ENCODE results near the gene NXPH2. TPM values are rescaled to one million over a fixed set of nuclear protein-coding genes. Genes with fewer than 3 reads are reported as not detected.
"Not testable (repeated sequence)": the region's sequence is repeated elsewhere in the genome, so short reads cannot be mapped to it uniquely, and the experiment has no call there.

NXPH2 gene
- polyA plus RNA-seq, 4 donors: 4.2 to 5.4 (median 4.7) TPM

DNA sequence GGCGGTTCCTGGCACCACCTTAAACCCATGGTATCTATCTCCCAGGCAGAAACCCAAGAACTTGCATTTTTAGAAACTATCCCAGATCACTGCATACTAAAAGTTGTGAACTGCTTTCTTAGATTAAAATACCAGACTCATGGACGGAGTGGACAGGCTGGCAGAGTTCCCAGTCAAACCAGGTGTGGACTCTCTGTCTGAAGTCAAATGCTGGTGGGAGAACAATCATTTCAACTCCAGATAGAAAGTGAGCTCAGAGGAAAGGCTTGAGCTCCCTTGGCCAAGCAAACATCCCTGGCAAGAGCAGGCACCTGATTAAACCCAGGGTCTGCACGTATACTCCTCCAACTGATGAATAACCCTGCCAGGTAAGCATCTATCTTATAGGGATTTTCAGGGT lies 19.5 kb downstream of the NXPH2 start:
- no peak for DNase-seq (ENCODE audit: low read depth in 4 of 4, low spot score in 2 of 4)

DNA sequence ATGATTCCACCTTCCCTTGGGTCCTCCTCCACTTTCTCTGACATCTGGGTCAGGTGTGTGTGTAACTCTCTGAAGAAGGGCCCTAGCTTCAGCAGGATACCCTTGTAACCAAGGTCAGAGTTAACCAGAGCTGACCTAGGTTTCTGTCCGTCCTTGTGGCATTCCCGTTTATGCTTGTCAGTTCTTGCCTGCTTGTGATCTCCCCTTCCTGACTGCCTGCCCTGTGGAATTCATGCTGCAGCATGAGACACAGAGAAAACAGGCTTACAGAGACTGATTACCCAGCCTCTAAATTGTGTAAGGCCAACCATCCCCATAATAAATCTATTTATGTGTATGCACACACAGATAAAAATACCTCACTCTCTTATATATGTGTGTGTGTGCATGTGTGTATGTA lies 22.8 kb downstream of the NXPH2 start:
- DNase-seq (ENCODE audit: low read depth in 4 of 4, low spot score in 2 of 4): no peak

DNA sequence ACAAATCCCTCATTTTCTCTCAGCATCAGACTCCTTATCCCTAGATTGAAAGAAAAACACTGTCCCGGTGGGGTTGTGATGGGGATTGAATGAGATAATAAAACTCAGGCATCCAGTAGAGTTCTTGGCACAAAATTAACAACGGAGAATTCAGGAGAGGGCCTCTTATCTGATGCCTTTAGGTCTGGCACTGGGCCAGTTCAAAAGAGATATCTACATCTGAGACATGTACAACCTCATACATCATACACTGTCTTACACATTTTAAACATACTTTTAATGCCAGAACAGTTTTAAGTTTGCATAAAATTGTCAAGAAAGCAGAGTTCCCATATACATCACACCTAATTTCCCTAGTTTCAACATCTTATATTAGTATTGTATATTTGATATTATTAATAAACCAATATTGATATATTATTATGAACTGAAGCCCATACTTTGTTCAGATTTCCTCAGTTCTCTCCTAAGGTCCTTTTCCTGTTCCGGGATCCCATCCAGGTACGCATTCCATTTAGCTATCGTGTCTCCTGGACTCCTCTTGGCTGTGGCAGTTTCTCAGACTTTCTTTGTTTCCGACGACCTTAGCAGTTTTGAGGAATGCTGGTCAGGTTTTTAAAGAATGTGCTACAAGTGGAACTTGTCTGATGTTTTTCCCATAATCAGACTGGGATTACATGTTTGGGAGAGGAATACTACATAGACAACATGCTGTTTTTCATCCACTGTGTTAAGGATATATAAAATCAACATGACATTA lies 27.8 kb downstream of the NXPH2 start:
- no peak for DNase-seq (ENCODE audit: low read depth in 4 of 4, low spot score in 2 of 4)

DNA sequence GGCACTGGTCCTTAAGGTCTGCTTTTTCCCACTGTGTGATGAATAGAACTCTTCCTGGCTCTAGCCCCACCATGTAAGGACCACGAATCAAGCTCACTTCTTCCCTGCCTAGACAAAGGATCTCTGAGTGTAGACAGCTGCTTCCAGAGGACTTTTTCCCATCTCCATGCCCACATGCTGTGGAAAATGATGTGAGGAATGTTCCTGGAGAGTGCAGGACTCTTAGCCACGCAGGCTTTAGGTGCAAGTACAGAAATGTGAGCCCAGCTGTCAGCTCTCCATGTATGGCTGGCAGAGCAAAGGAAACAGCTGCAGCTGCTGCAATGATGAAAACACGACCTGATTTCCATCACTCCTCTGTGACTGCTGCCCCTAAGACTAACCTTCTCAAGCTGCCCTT lies 35.5 kb downstream of the NXPH2 start:
- no peak for DNase-seq (ENCODE audit: low read depth in 4 of 4, low spot score in 2 of 4)

DNA sequence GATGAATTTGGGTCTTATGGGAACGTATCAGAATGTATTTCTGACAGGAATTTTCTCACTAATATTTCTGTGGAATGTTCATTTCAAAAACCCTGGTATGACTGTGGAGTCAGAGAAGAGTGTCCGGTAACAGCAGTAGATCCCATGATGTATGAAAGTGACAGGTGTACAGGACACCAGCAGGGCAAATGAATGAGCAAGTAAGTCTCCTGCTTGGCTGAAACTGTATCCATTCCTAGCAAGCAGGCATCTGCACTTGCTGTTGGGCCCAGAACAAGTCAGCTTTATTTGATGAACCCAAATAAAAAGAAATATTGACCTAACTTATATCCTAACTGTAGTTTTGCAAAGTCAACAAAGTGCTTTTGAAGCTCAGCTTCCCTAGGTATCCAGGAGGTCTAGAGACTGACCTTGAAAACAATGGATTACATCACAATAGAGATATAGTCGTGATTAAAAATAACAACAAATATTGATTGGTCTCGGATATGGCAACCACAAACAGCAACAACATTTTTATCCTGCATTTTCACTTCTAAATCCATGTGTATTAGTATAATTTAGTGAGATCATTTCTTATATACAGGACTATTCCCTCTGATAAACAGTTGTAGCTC lies 37.6 kb downstream of the NXPH2 start:
- no peak for DNase-seq (ENCODE audit: low read depth in 4 of 4, low spot score in 2 of 4)

DNA sequence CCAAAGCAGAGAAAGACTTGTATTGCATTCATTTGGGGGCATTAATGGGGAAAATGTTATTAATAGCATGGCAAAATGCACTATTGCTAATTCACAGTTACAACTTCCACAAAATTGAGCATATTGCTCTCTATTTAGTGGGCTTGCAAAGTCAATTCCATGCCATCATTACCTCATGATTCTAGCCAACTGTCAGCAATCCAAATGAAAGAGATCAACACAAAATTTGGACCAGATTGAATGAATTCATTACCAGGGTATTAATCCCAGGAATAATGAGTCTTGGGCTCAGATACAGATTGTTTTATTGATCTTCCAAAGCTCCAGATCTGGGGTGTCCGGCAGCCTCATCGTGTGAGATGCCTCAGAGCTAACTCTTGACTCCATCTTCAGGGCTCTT lies 38.3 kb downstream of the NXPH2 start:
- no peak for DNase-seq (ENCODE audit: low read depth in 4 of 4, low spot score in 2 of 4)

DNA sequence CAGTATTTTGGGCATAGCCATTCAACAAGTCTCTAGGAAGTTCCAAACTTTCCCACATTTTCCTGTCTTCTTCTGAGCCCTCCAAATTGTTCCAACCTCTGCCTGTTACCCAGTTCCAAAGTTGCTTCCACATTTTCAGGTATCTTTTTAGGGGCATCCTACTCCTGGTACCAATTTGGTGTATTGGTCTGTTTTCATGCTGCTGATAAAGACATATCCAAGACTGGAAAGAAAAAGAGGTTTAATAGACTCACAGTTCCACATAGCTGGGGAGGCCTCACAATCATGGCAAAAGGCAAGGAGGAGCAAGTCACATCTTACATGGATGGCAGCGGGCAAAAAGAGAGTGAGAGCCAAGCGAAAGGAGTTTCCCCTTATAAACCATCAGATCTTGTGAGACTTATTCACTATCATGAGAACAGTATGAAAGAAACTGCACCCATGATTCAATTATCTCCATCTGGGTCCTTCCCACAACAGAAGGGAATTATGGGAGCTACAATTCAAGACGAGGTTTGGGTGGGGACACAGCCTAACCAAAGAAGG lies 43.1 kb downstream of the NXPH2 start:
- DNase-seq (ENCODE audit: low read depth in 4 of 4, low spot score in 2 of 4): not testable (repeated sequence)

DNA sequence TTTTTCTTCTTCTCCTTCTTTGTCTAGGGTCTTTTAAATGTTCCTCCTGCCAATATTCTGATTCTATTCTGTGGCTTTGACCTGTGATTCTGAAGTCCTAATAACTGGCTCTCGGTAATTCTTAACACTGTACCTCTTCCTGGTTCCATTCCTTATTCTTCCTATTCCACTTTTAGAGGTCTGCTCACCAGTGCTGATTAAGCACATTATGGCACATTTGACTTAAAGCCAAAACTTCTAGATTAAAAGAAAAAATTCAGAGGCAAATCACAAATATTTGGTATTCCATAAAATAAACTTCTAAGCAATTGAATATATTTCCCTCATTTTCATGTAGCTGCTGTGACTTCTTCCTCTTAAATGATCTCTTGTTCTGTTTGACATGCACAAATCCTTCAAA lies 47.5 kb downstream of the NXPH2 start:
- DNase-seq (ENCODE audit: low read depth in 4 of 4, low spot score in 2 of 4): no peak

DNA sequence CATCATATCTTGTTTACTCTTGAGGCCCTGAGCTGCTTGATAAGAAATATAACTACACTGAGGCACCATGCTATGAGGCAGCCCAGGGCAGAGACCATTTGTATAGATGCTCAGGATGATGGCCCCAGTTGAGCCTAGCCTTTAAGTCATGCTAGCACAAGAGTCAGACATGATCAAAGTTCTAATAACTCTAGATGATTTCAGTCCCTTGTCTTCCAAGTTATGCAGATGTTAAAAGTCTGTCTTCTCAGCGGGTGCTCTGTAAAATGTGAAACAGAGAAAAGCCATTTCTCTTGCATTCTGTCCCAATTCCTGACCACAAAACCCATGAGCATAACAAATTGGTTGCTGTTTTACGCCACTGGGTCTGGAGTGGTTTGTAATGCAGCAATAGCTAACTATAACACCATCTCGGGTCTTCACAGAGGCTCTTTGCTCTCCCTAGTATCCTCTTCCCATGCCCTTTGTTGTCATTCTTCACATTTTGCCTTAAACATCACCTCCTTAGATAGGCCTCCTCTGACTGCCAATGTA lies 49.6 kb downstream of the NXPH2 start:
- no peak for DNase-seq (ENCODE audit: low read depth in 4 of 4, low spot score in 2 of 4)

DNA sequence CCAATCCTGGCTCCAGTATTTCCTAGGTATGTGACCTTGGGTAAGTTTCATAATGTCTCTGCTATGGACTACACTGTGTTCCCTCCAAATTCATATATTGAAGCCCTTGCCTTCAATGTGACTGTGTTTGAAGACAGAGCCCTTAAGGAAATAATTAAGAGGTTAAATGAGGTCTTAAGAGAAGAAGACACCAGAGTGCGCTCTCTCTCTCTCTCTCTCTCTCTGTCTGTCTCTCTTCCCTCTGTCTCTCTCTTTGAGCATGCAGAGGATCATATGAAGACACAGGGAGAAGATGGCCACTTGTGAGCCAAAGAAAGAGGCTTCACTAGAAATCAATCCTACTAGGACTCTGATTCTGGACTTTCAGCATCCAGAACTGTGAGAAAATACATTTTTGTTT lies 52.2 kb downstream of the NXPH2 start:
- no peak for DNase-seq (ENCODE audit: low read depth in 4 of 4, low spot score in 2 of 4)

DNA sequence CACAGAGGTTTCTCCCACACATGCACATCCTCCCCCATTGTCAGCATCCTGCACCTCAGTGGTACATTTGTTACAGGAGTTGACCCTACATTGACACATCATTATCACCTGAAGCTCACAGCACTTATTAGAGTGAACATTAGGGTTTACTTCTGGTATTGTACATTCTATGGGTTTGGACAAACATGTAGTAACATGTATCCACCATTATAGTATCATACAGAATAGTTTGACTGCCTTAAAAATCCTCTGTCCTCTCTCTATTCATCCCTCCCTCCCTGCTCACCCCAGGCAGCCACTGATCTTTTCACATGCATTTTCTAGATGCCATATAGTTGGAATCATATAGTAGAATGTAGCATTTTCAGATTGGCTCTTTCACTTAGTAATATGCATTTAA lies 53.5 kb downstream of the NXPH2 start:
- DNase-seq (ENCODE audit: low read depth in 4 of 4, low spot score in 2 of 4): no peak

DNA sequence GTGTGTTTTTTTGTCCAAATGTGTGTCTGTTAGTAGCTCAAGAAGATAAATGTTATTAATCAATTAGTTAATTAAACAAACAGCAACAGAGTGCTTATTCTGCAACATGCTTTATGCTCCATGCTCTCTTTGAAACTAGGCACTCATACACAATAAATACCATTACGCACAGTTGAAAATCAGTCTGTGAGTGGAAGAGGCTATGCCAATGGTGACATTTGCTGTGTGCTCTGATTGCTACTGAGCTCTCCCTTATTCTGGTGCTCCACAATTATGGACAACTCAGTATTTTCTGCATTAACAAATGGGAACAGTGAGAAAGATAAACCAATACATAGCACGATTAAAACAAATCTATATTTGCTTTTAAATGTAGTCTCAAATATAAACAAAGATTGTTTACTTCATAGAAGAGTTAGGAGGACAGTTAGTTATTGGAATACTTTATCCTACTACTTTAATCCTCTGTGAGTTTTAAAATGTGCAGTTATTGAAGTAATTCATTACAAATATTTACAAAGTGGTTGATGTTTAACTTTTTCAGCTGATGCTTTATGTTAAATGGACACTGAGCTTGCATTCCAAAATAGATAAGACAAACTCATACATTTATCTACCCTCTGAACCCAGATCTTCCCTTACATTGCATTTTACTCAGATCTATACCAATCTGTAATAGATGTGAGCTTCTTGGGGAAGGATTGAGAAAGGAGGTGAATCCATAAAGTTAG lies 55.3 kb downstream of the NXPH2 start:
- no peak for DNase-seq (ENCODE audit: low read depth in 4 of 4, low spot score in 2 of 4)

DNA sequence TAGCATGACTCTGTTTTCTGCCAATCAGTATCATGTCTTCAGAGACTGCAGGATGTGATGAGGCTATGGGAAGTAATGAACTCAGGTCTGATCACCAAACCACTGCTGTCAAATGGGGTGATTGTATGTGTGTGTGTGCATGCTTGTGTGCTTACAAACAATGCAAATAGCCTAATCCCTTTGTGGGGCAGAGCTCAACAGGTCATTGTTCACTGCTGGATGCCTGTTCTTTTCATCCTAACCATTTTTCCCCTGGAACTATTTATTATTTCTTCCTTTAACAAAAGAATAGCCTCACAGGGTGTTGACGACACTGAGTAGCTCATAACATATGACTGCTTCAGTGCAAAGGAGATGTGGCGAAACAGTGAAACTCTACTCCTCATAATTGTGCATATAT lies 55.9 kb downstream of the NXPH2 start:
- DNase-seq (ENCODE audit: low read depth in 4 of 4, low spot score in 2 of 4): no peak

DNA sequence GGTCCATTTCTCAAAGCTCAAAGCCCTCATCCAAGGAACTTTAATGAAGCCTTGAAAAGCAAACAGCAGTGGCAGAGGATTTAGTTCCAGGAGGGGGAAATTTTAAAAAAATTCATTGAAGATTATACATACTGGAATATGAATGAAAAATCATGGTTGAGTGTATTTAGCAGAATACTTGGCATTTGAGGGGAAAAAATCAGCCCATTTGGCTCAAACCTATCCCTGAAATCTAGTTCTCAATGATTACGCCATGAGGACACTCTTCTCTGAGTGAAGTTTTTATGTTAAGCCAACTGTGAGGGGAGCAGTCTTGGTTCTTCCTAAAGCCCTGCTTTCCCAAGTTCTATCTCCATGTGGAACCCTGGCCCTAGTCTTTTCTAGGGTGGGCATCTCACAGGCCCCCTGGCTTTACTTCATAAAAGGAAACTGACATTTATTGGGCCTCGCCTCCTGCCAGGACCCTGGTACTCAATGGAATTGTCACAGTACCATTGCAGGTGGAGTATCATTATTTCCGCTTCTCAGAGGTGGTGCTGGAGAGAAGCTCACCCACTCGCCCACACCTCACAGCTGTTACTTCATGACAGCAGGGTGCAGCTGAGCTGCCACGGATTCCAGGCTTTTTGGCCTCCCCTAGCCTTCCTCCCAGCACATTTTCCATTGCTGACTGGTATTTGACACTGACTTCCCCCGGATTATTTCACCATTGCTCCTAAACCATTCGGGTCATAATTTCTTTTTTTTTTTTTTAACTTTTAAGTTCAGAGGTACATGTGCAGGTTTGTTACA lies 56.8 kb downstream of the NXPH2 start:
- DNase-seq (ENCODE audit: low read depth in 4 of 4, low spot score in 2 of 4): no peak

DNA sequence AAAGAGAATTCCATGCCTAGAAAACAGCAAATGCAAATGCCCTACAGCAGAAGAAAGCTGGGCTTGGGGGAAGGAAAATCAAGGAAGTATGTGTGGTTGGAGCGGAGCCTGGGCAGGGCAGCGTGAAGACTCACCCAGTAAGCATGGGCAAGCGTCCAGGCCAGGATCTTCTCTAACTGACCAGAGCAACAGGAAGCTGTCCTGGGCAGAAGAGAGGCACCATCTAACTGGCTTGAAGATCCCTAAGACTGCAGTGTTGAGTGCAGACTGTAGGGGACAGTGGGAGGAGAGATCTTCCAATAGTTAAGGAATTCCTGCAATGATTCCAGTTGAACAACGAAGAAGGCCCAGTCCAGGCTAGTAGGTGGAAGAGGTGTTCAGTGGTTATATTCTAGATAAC lies 57.9 kb downstream of the NXPH2 start:
- no peak for DNase-seq (ENCODE audit: low read depth in 4 of 4, low spot score in 2 of 4)

DNA sequence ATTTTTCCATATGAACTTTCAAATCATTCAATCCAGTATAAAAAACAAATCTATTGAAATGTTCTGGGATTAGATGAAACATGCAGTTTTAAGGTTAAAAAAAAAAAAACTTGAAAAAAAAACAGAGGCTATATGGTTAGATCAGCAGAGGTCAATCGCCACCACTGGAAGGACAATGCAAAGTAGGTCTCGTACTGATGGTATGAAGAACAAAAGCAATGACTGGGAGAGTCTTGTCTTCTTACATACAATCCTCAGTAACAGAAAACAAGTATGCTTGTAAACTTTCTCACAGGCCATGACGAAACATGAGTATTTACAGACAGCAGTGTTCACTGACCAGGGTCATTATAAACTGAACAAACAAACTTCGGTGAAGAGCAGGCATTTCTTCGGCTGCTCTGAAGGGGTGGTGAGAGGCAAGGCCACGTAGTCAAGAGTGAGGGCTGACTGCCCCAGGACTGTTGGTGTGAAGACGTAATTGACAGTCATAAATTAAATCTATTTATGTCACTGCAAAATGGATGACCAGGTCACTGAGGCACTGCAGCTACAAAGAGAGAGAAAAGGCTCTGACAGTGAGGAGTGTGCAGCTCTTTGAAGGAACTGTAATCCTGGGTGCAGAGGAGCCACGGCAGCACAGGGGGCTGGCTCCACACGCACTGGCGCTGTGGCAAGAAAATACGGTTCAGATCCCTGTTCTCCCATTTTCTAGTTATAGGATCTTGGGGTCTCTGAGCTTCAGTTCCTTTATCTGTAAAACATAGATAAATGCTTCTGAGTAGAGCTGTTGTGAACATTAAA lies 60.0 kb downstream of the NXPH2 start:
- no peak for DNase-seq (ENCODE audit: low read depth in 4 of 4, low spot score in 2 of 4)

DNA sequence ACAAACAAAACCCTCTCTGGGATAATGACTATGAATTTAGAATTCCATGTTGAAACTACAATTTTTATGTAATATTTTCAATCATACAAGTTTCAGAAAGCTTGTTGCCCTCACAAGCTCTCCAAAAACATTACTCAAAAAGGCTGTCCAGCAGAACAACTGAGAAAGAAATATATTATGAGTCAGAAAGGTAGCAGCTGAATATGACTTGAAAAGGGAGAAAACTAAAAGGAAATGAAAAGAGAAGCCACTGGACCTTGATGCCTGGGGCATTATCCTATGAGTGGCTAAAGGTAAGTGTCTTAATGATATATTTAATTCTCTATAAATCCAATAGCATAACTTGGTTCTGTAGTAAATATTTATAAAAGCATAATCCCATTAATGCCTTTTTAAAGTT lies 61.8 kb downstream of the NXPH2 start:
- no peak for DNase-seq (ENCODE audit: low read depth in 4 of 4, low spot score in 2 of 4)

DNA sequence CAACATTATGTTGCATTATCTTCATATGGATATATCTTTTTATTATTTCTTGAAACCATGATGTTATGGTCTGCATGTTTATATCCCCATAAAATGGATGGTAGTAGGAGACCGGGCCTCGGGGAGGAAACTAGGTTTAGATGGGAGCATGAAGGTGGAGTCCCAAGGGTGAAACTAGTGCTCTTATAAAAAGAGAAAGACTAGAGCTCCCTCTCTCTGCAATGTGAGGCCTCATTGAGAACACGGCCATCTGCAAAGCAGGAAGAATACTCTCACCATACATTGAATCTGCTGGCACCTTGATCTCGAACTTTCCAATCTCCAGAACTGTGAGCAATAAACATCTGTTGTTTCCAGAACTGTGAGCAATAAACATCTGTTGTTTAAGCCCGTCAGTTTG lies 64.0 kb downstream of the NXPH2 start:
- no peak for DNase-seq (ENCODE audit: low read depth in 4 of 4, low spot score in 2 of 4)

DNA sequence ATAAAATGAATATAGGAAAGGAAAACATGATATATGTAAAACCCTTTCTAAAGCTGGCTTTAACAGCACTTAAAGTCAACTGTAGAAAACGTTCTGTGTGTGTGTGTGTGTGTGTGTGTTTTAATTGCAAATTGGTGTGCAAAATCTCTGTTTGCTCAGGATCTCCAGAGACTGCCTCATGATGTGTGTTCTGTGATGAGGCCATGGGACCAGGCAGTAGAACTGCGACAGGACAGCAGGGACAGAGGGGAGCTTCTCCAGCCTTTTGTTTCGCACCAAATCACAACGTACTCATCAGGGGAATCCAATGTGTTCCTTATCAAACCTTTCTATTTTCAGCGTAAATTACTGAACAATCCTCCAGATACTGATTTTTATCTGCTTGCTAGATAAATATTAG lies 66.7 kb downstream of the NXPH2 start:
- no peak for DNase-seq (ENCODE audit: low read depth in 4 of 4, low spot score in 2 of 4)

DNA sequence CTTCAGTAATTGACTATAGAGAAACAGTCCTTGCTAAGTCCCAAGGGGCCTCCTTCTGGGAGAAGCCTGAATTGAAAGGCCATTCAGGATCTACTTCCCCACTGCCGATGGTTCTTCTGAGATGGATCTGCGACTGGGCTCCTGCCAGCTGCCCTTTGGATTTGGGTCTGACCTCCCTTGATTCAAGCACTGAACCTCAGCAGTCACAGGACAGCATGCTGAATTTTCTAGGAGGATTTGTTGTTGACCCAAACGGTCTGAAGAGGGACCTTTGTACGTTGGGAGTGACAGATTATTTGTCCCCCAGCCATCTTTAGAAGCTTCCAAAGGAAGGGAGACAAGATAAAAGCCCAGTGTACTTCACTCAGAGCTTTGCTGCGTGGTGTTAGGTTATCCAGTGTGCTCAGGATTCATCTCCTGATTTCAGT lies 67.1 kb downstream of the NXPH2 start:
- DNase-seq (ENCODE audit: low read depth in 4 of 4, low spot score in 2 of 4): no peak

All from left renal cortex interstitium (tissue), 4 donors.